ENCODE results near the gene SASH3. TPM values are rescaled to one million over a fixed set of nuclear protein-coding genes. Genes with fewer than 3 reads are reported as not detected.

The SASH3 gene
- total RNA-seq, 4 donors from 2014 or later, result 0.26 to 4.1 (median 2.9) TPM

Small RNA genes lying within 50 kb of the gene (small RNA-seq; reads per million reads assigned to genes)
- gene RF00017, result not detected

Other genes with a start within 250 kb of the SASH3 start
- 10 to 100 TPM in 2 of 4 donors, 1 to 10 TPM in 2; 7.2 to 34.7 (median 17.4) TPM for gene OCRL, start 239.7 kb upstream of the SASH3 start, total RNA-seq
- gene APLN, start 125.0 kb upstream of the SASH3 start, total RNA-seq, result 1 to 10 TPM in 2 of 4 donors, not detected in 2; 1.3 to 2.6 TPM
- gene XPNPEP2, start 41.0 kb upstream of the SASH3 start, total RNA-seq, result 1 to 10 TPM; 2.9 to 4.6 (median 3.9) TPM
- gene ZDHHC9, start 63.9 kb downstream of the SASH3 start, total RNA-seq, result 10 to 100 TPM in 3 of 4 donors, 1 to 10 TPM in 1; 9.1 to 18.1 (median 14.7) TPM
- gene UTP14A, start 126.2 kb downstream of the SASH3 start, total RNA-seq, result 10 to 100 TPM in 3 of 4 donors, 1 to 10 TPM in 1; 8.2 to 14.5 (median 13.2) TPM
- 10 to 100 TPM in 1 of 4 donors, 1 to 10 TPM in 2, under 1 TPM in 1; 0.26 to 50.8 (median 4.3) TPM for gene BCORL1, start 202.7 kb downstream of the SASH3 start, total RNA-seq